22Rv1 (cell line): ENCODE results near the gene SLX1A.
"Not testable (repeated sequence)": the region's sequence is repeated elsewhere in the genome, so short reads cannot be mapped to it uniquely, and the experiment has no call there.

ENCODE experiments used
- ZFX ChIP-seq: fragments of 450-650 bp; IDR thresholded peaks from 2 replicates; pipeline ENCODE4 v1.6.1; 2017; ENCODE audit warnings: antibody characterized with exemption, borderline replicate concordance
- TF ChIP-seq, protein P1 (sequence below): fragments of 450-650 bp; IDR thresholded peaks from 2 replicates; pipeline ENCODE4 v1.5.1; 2017; ENCODE audit warnings: mild to moderate bottlenecking

DNA sequence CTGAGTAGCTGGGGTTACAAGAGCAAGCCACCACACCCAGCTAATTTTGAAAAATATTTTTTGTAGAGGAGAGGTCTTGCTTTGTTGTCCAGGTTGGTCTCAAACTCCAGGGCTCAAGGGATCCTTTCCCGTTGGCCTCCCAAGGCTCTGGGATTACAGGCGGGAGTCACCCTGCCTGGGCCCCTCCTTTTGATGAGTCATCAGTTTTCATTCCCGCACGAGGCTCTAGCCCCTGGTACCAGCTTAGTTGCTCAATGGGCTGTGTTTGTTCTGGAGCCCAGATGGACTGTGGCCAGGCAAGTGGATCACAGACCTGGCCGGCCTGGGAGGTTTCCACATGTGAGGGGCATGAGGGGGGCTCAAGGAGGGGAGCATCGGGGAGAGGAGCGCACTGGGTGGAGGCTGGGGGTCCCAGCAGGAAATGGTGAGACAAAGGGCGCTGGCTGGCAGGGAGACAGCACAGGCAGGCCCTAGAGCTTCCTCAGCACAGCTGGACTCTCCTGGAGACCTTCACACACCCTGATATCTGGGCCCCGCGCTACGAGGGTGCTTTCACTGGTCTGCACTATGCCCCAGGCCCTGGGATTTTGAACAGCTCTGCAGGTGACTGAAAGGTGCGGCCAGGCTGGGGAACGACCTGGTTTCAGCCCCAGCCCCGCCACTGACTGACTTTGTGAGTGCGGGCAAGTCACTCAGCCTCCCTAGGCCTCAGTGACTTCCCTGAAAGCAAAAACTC is 6.1 kb downstream of the SLX1A start:
- TF ChIP-seq, protein P1, sequence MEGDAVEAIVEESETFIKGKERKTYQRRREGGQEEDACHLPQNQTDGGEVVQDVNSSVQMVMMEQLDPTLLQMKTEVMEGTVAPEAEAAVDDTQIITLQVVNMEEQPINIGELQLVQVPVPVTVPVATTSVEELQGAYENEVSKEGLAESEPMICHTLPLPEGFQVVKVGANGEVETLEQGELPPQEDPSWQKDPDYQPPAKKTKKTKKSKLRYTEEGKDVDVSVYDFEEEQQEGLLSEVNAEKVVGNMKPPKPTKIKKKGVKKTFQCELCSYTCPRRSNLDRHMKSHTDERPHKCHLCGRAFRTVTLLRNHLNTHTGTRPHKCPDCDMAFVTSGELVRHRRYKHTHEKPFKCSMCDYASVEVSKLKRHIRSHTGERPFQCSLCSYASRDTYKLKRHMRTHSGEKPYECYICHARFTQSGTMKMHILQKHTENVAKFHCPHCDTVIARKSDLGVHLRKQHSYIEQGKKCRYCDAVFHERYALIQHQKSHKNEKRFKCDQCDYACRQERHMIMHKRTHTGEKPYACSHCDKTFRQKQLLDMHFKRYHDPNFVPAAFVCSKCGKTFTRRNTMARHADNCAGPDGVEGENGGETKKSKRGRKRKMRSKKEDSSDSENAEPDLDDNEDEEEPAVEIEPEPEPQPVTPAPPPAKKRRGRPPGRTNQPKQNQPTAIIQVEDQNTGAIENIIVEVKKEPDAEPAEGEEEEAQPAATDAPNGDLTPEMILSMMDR: not testable (repeated sequence)
- not testable (repeated sequence) for TF ChIP-seq ZFX
